CD4-positive, alpha-beta memory T cell (primary cell): ENCODE measurements around the gene KLHL28. TPM values are rescaled to one million over a fixed set of nuclear protein-coding genes. Genes with fewer than 3 reads are reported as not detected.
A peak's percentile ranks its signal among the peaks of the same experiment; 100 is the strongest.

Source experiments
- CTCF ChIA-PET: fragments of 350-600 bp; sonication (Branson Sonifier 250); formaldehyde crosslinking; loops from one replicate; lab custom pipeline; 2021; ENCODE audit warnings: inconsistent platforms; ENCODE audit not compliant: partially characterized antibody; lab: Charles Lee
- POLR2A ChIA-PET: fragments of 350-600 bp; sonication (Branson Sonifier 250); formaldehyde crosslinking; loops from one replicate; lab custom pipeline; 2021; ENCODE audit not compliant: partially characterized antibody; lab: Charles Lee
- DNase-seq, 5 donors: peaks; one replicate each; pipeline versions ENCODE4 v3.0.0 to v3.0.0-alpha.2; 2020 to 2022; ENCODE audit warnings: mixed read lengths in 1 of 5
- H3K27ac ChIP-seq: one replicate; pipeline ENCODE4 v1.7.0; 2013; ENCODE audit warnings: low read depth, low read length
- H3K27me3 ChIP-seq: 2 replicates; pipeline ENCODE4 v1.7.0; 2013; ENCODE audit warnings: mild to moderate bottlenecking, low read length, moderate library complexity; ENCODE audit not compliant: insufficient read depth
- H3K36me3 ChIP-seq: 2 replicates; pipeline ENCODE4 v1.7.0; 2013; ENCODE audit warnings: mild to moderate bottlenecking, low read length, moderate library complexity; ENCODE audit not compliant: insufficient read depth
- H3K4me1 ChIP-seq: 2 replicates; pipeline ENCODE4 v1.7.0; 2013; ENCODE audit warnings: mild to moderate bottlenecking, low read length, moderate library complexity; ENCODE audit not compliant: insufficient read depth
- H3K4me3 ChIP-seq, 2 donors: one replicate each; pipeline ENCODE4 v1.7.0; 2013; ENCODE audit warnings: low read length in 2 of 2, mild to moderate bottlenecking in 1 of 2
- H3K9me3 ChIP-seq, 2 donors: one replicate each; pipeline ENCODE4 v1.7.0; 2013; ENCODE audit warnings: low read length in 2 of 2, control low read depth in 1 of 2; ENCODE audit not compliant: control insufficient read depth in 1 of 2
- H3K27ac Mint-ChIP-seq, 7 donors: one replicate each; pipeline ENCODE4 v1.8.0; 2020 to 2021; ENCODE audit warnings: mixed read lengths in 7 of 7, mild to moderate bottlenecking in 6 of 7, inconsistent platforms in 3 of 7, moderate library complexity in 3 of 7
- H3K27me3 Mint-ChIP-seq, 2 donors: one replicate each; pipeline ENCODE4 v1.8.0; 2020 to 2021; ENCODE audit warnings: mixed read lengths in 2 of 2
- H3K36me3 Mint-ChIP-seq, 2 donors: one replicate each; pipeline ENCODE4 v1.8.0; 2020 to 2021; ENCODE audit warnings: mixed read lengths in 2 of 2, inconsistent platforms in 1 of 2, mild to moderate bottlenecking in 1 of 2
- H3K4me1 Mint-ChIP-seq, 4 donors: one replicate each; pipeline ENCODE4 v1.8.0; 2020 to 2021; ENCODE audit warnings: mixed read lengths in 4 of 4, mild to moderate bottlenecking in 1 of 4
- H3K4me3 Mint-ChIP-seq, 8 donors: one replicate each; pipeline ENCODE4 v1.8.0; 2020 to 2021; ENCODE audit warnings: mixed read lengths in 8 of 8, mild to moderate bottlenecking in 7 of 8, moderate library complexity in 6 of 8, inconsistent platforms in 3 of 8
- H3K9me3 Mint-ChIP-seq, 8 donors: one replicate each; pipeline ENCODE4 v1.8.0; 2020 to 2021; ENCODE audit warnings: mixed read lengths in 8 of 8, mild to moderate bottlenecking in 5 of 8, inconsistent platforms in 3 of 8, moderate library complexity in 1 of 8
- intact Hi-C: fragments of 100-400 bp; cut with micrococcal nuclease; formaldehyde crosslinking; loops from one replicate; pipeline ENCODE4 v1.15.1; 2023
- polyA plus RNA-seq, 2 donors: library from polyadenylated mRNA; unstranded; fragments of 300-500 nt; fragmentation: Illumina TruSeq; gene quantifications; one replicate each; pipeline ENCODE4 v1.2.3, GENCODE V29; 2021
- total RNA-seq, 2 experiments: library from RNA; stranded (reverse); gene quantifications; one replicate each; pipeline ENCODE4 v1.2.3, GENCODE V29; 2021

KLHL28 gene
- total and polyA plus RNA-seq, 4 experiments from 2014 or later, result 38.4 to 69.9 (median 42.5) TPM

- ChIA-PET POLR2A (no interaction called here), CTCF (no interaction called here)
- H3K27ac Mint-ChIP-seq, result no peak overlapping the region
- no peaks in the 10 kb centered on the region for H3K9me3 ChIP-seq
- H3K4me3 Mint-ChIP-seq, result peak overlapping the region in 5 of 8 donors; percentile 1 to 40 (median 30)
- H3K27ac ChIP-seq, result no peak overlapping the region
- H3K27me3 ChIP-seq, result no peaks in the 10 kb centered on the region
- no peaks in the 10 kb centered on the region for H3K27me3 Mint-ChIP-seq
- peaks cover 60 to 86% (median 72%) of the 10 kb centered on the region in 4 donors for H3K4me1 Mint-ChIP-seq
- H3K36me3 Mint-ChIP-seq, result peaks cover 47 to 63% of the 10 kb centered on the region in 2 donors
- H3K9me3 Mint-ChIP-seq, result peaks cover 3 to 68% (median 46%) of the 10 kb centered on the region in 8 donors
- intact Hi-C loops, result no loop called here
- H3K36me3 ChIP-seq, result no peaks in the 10 kb centered on the region
- DNase-seq, result no peak
- peaks cover 39% of the 10 kb centered on the region for H3K4me1 ChIP-seq
- H3K4me3 ChIP-seq, result no peak overlapping the region
These were observed 7.0 kb upstream of the KLHL28 start for GRCh38 chr14:44968714-44969113.

- Histone ChIP-seq H3K36me3 (no peaks in the 10 kb centered on the region), H3K4me1 (peaks cover 51% of the 10 kb centered on the region), H3K4me3 (peak overlapping the region in 1 of 2 donors; percentile 12), H3K27ac (no peak overlapping the region), H3K27me3 (no peaks in the 10 kb centered on the region), H3K9me3 (no peaks in the 10 kb centered on the region)
- peaks cover 46 to 55% of the 10 kb centered on the region in 2 donors for H3K36me3 Mint-ChIP-seq
- H3K4me1 Mint-ChIP-seq, result peaks cover 55 to 84% (median 67%) of the 10 kb centered on the region in 4 donors
- H3K9me3 Mint-ChIP-seq, result peaks cover 3 to 63% (median 46%) of the 10 kb centered on the region in 8 donors
- peak overlapping the region; percentile 1 to 76 (median 38) for H3K4me3 Mint-ChIP-seq
- POLR2A ChIA-PET, result no interaction called here
- intact Hi-C loops, result no loop called here
- DNase-seq, result no peak
- CTCF ChIA-PET, result no interaction called here
- H3K27ac Mint-ChIP-seq, result no peak overlapping the region
- no peaks in the 10 kb centered on the region for H3K27me3 Mint-ChIP-seq
These were observed 5.0 kb upstream of the KLHL28 start for GRCh38 chr14:44966601-44967336.

- peaks cover 26 to 29% of the 10 kb centered on the region in 2 donors for H3K36me3 Mint-ChIP-seq
- Histone ChIP-seq H3K36me3 (no peaks in the 10 kb centered on the region), H3K27ac (no peak overlapping the region), H3K4me3 (peak overlapping the region in 1 of 2 donors; percentile 5), H3K4me1 (peaks cover 68% of the 10 kb centered on the region), H3K9me3 (no peaks in the 10 kb centered on the region), H3K27me3 (no peaks in the 10 kb centered on the region)
- no peak for DNase-seq
- peaks cover 48 to 63% (median 50%) of the 10 kb centered on the region in 4 donors for H3K4me1 Mint-ChIP-seq
- ChIA-PET POLR2A (interaction anchor here (4.9 kb wide), 1 partner anchor 171 kb away, joined by 77 read pairs; the partner anchor contains the start of genes FANCM and FKBP3), CTCF (interaction anchor here (1.6 kb wide), 1 partner anchor 50 kb away, joined by 5 read pairs; no protein-coding TSS in a partner anchor)
- no peaks in the 10 kb centered on the region for H3K27me3 Mint-ChIP-seq
- H3K4me3 Mint-ChIP-seq, result peak overlapping the region in 2 of 8 donors; percentile 41 to 57
- H3K9me3 Mint-ChIP-seq, result peaks cover 3 to 36% (median 27%) of the 10 kb centered on the region in 8 donors
- intact Hi-C loops, result loop anchor here (5.0 kb wide), 1 partner anchor 303 kb away; no protein-coding TSS in a partner anchor
- H3K27ac Mint-ChIP-seq, result peak overlapping the region in 2 of 7 donors; percentile 66
These were observed 2.1 kb upstream of the KLHL28 start for GRCh38 chr14:44963775-44964380.

GRCh38 chr14:44963044-44963528 is 1.3 kb upstream of the KLHL28 start:
- no peak overlapping the region for H3K4me3 Mint-ChIP-seq
- peaks cover 0 to 30% (median 23%) of the 10 kb centered on the region in 8 donors for H3K9me3 Mint-ChIP-seq
- Histone ChIP-seq H3K27me3 (no peaks in the 10 kb centered on the region), H3K4me1 (peaks cover 71% of the 10 kb centered on the region), H3K36me3 (no peaks in the 10 kb centered on the region), H3K9me3 (no peaks in the 10 kb centered on the region), H3K27ac (peak overlapping the region; percentile 92), H3K4me3 (peak overlapping the region; percentile 88 to 93)
- H3K27ac Mint-ChIP-seq, result peak overlapping the region in 1 of 7 donors; percentile 83
- peak in 1 of 5 donors; percentile 10 for DNase-seq
- CTCF ChIA-PET, result interaction anchor here (0.9 to 3.3 kb wide), 4 partner anchors 10 to 290 kb away, joined by 3 to 13 read pairs (median 4); partner anchors contain the start of gene MIS18BP1
- POLR2A ChIA-PET, result interaction anchor here (0.6 to 4.9 kb wide), 10 partner anchors 12 to 290 kb away, joined by 3 to 77 read pairs (median 15); partner anchors contain the start of genes FANCM, FKBP3, MIS18BP1 and PRPF39
- H3K4me1 Mint-ChIP-seq, result peaks cover 44 to 56% (median 50%) of the 10 kb centered on the region in 4 donors
- H3K27me3 Mint-ChIP-seq, result no peaks in the 10 kb centered on the region
- H3K36me3 Mint-ChIP-seq, result peaks cover 19 to 23% of the 10 kb centered on the region in 2 donors
- intact Hi-C loops, result loop anchor here (5.0 kb wide), 1 partner anchor 304 kb away; no protein-coding TSS in a partner anchor

GRCh38 chr14:44962334-44963043 is 742 bp upstream of the KLHL28 start:
- intact Hi-C loops, result loop anchor here (1.0 to 5.0 kb wide), 4 partner anchors 65 to 305 kb away; partner anchors contain the start of genes MIS18BP1 and PRPF39
- Histone ChIP-seq H3K4me3 (peak overlapping the region; percentile 88 to 93), H3K27ac (peak overlapping the region; percentile 92), H3K9me3 (no peaks in the 10 kb centered on the region), H3K4me1 (peaks cover 74% of the 10 kb centered on the region), H3K27me3 (no peaks in the 10 kb centered on the region), H3K36me3 (no peaks in the 10 kb centered on the region)
- no peak for DNase-seq
- POLR2A ChIA-PET, result interaction anchor here (0.6 to 4.9 kb wide), 21 partner anchors 12 to 291 kb away, joined by 3 to 77 read pairs (median 5); partner anchors contain the start of genes FANCM, FKBP3, MIS18BP1 and PRPF39
- peaks cover 17 to 18% of the 10 kb centered on the region in 2 donors for H3K36me3 Mint-ChIP-seq
- H3K9me3 Mint-ChIP-seq, result peaks cover 0 to 30% (median 22%) of the 10 kb centered on the region in 8 donors
- no peaks in the 10 kb centered on the region for H3K27me3 Mint-ChIP-seq
- CTCF ChIA-PET, result interaction anchor here (0.9 to 3.3 kb wide), 5 partner anchors 10 to 291 kb away, joined by 3 to 13 read pairs (median 4); partner anchors contain the start of gene MIS18BP1
- H3K4me3 Mint-ChIP-seq, result no peak overlapping the region
- no peak overlapping the region for H3K27ac Mint-ChIP-seq
- H3K4me1 Mint-ChIP-seq, result peaks cover 44 to 51% (median 47%) of the 10 kb centered on the region in 4 donors

- no peaks in the 10 kb centered on the region for H3K36me3 ChIP-seq
- peaks cover 75% of the 10 kb centered on the region for H3K4me1 ChIP-seq
- H3K27ac ChIP-seq, result peak overlapping the region; percentile 92
- CTCF ChIA-PET, result interaction anchor here (1.5 to 3.3 kb wide), 3 partner anchors 48 to 292 kb away, joined by 6 to 13 read pairs (median 10); partner anchors contain the start of gene MIS18BP1
- peaks cover 0 to 24% (median 18%) of the 10 kb centered on the region in 8 donors for H3K9me3 Mint-ChIP-seq
- no peaks in the 10 kb centered on the region for H3K27me3 Mint-ChIP-seq
- H3K27me3 ChIP-seq, result no peaks in the 10 kb centered on the region
- intact Hi-C loops, result loop anchor here (1.0 to 5.0 kb wide), 2 partner anchors 173 to 306 kb away; partner anchors contain the start of gene FKBP3
- DNase-seq, result peak; percentile 54 to 81 (median 62)
- H3K4me1 Mint-ChIP-seq, result peaks cover 41 to 51% (median 44%) of the 10 kb centered on the region in 4 donors
- no peaks in the 10 kb centered on the region for H3K9me3 ChIP-seq
- POLR2A ChIA-PET, result interaction anchor here (0.9 to 4.9 kb wide), 19 partner anchors 10 to 297 kb away, joined by 3 to 77 read pairs (median 7); partner anchors contain the start of genes FANCM, FKBP3, MIS18BP1 and PRPF39
- H3K27ac Mint-ChIP-seq, result no peak overlapping the region
- H3K4me3 ChIP-seq, result peak overlapping the region; percentile 75 to 93
- peaks cover 10 to 16% of the 10 kb centered on the region in 2 donors for H3K36me3 Mint-ChIP-seq
- H3K4me3 Mint-ChIP-seq, result no peak overlapping the region
These were observed 595 bp downstream of the KLHL28 start for GRCh38 chr14:44961151-44961553.
